ENCODE results near the gene RGS13.

Gene RGS13

DNA sequence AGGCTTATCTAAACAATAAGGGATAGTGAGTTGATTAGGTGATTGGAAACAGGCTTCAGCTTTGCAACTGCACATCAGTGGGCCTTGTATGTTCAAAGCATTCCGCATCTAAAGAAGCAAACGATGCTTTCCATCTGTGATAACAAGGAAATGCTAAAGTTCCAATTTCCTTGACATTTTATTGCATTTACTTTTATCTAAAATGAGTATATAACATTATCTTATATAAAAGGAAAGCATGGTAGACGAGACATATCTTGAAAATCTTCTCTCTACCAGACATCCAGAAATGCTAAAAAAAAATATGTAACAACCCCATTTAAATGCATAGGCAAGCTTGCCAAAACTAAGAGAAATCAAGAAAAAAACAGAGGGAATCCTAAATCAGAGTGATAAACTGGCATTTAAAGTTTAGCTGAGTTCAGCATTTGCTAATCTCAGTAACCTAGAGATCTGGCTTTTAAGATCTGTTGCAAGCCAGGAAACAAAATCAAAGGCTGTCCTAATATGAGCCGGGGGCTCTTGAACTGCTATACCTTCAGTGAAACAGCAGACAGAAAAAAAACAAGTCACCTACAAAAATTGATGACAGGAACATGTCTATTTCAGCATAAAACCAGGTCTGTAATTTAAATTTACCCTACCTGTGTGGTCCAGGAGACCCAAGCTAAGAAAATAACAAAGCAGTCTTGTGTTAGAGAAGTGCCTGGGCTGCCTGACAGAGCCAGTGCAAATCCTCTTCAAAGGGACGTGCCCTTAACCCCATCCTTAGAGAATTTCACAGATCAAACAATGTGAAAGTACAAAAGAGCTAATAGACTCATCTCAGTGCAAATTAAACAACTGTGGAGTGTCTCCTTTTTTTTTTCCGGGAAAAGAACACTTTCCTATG lies 3.1 kb upstream of the RGS13 start:
- Histone ChIP-seq H3K27me3 (replicated peaks) (no peaks in the 10 kb centered on the region), H3K4me3 (ENCODE audit: low read depth, low read length) (no peak overlapping the region), H3K36me3 (replicated peaks) (no peaks in the 10 kb centered on the region), H3K27ac (no peak overlapping the region)
- in situ Hi-C loops (cut with HindIII; ENCODE audit: low pct_ligation_motif_present, low sequenced_read_pairs): no loop called here
- TF ChIP-seq, protein P1, sequence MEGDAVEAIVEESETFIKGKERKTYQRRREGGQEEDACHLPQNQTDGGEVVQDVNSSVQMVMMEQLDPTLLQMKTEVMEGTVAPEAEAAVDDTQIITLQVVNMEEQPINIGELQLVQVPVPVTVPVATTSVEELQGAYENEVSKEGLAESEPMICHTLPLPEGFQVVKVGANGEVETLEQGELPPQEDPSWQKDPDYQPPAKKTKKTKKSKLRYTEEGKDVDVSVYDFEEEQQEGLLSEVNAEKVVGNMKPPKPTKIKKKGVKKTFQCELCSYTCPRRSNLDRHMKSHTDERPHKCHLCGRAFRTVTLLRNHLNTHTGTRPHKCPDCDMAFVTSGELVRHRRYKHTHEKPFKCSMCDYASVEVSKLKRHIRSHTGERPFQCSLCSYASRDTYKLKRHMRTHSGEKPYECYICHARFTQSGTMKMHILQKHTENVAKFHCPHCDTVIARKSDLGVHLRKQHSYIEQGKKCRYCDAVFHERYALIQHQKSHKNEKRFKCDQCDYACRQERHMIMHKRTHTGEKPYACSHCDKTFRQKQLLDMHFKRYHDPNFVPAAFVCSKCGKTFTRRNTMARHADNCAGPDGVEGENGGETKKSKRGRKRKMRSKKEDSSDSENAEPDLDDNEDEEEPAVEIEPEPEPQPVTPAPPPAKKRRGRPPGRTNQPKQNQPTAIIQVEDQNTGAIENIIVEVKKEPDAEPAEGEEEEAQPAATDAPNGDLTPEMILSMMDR (IDR thresholded peaks at IDR 0.05; ENCODE audit: low read depth, low read length, missing control alignments): no peak
- DNase-seq: no peak

DNA sequence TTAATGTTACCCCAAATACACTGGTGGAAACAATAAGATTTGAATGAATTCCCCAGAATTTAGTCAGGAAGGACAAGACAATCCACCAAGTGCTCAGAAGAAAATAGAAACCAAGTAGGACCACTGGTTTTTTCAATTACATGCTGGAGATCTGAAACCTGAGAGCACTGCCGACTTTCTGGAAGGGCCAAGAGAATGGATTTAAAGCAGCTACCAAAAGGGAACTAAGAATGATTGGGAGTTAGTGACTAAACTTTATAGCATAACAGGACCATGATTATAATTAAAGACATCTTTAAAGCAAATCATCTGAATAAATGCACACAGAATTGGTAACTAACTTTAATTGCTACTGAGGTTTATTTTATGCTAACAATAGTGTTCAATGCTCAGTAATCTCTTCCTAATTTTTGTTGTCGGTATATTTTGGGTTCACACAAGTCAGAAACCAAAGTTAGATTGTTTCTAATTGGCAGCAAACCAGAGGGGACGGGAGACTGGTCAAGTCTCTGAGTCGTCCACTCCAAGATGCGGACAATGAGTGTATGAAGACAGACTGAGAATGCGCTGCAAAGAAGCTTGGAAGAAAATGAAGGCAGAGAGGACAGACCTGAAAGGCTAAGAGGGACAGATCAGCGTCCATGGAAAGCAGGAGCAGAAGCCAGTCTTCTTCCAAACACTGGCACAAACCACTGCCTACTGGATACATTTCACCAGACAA lies 2.3 kb upstream of the RGS13 start:
- H3K36me3 ChIP-seq (replicated peaks): no peaks in the 10 kb centered on the region
- H3K4me3 ChIP-seq (ENCODE audit: low read depth, low read length): no peak overlapping the region
- H3K27me3 ChIP-seq (replicated peaks): no peaks in the 10 kb centered on the region
- DNase-seq: peak; percentile 70
- H3K27ac ChIP-seq: peak overlapping the region; percentile 45
- in situ Hi-C loops (cut with HindIII; ENCODE audit: low pct_ligation_motif_present, low sequenced_read_pairs): no loop called here
- TF ChIP-seq, protein P1 (IDR thresholded peaks at IDR 0.05; ENCODE audit: low read depth, low read length, missing control alignments): no peak

DNA sequence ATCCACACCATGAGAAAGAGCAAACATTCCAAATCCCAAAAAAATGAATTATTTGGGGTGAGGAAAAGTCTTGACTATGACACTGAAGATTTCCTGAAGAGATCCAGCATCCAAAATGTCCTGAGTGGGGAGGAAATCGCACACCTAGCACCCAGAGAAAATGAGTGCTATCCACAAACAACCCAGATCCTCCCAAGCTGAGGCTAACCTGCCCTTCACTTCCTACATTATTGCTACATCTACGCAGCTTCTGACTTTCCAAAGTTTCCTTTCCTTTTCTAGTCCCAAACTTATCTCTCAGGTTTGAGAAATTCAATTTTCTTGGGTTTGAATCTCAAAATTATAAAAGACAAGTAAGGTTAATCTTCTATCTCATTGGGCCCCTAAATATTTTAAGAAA lies 906 bp upstream of the RGS13 start:
- TF ChIP-seq, protein P1 (IDR thresholded peaks at IDR 0.05; ENCODE audit: low read depth, low read length, missing control alignments): no peak
- Histone ChIP-seq H3K36me3 (replicated peaks) (no peaks in the 10 kb centered on the region), H3K4me3 (ENCODE audit: low read depth, low read length) (no peak overlapping the region), H3K27me3 (replicated peaks) (no peaks in the 10 kb centered on the region), H3K27ac (no peak overlapping the region)
- in situ Hi-C loops (cut with HindIII; ENCODE audit: low pct_ligation_motif_present, low sequenced_read_pairs): no loop called here
- DNase-seq: no peak

DNA sequence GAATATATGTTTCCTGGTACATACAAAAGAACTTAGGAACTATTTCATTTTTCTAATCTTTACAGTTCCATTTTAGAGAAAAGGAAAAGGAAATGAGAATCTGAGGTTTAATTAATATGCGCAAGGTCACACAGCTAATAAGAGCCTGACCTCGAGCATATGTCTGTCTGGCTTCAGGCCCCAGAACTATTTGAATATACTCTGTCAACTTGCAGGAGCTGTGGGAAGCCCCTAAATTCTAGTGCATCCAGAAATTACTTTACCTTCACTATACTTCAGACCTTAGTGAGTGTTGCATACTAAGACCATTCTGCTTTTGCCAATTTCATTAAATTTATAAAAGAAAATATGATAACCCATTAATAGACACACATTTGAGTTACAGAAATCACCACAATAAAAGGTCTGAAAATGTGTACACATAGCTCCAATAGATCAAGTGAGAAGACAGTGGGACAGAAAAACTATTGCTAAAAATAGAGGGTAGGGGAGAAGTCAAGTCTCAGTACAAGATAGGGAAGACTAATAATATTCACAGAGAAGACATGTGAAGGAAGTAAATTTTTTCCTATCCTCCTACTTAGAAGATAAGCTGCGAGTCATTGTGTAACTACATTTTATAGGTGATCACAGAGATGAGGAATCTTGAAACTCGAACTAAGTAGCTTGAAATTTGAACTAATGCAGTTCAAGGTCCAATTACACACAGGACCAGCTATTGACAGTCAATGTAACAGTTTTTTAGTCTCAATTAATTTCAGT lies 3.8 kb downstream of the RGS13 start:
- TF ChIP-seq, protein P1 (IDR thresholded peaks at IDR 0.05; ENCODE audit: low read depth, low read length, missing control alignments): no peak
- Histone ChIP-seq H3K27me3 (replicated peaks) (no peaks in the 10 kb centered on the region), H3K36me3 (replicated peaks) (no peaks in the 10 kb centered on the region), H3K4me3 (ENCODE audit: low read depth, low read length) (no peak overlapping the region), H3K27ac (no peak overlapping the region)
- in situ Hi-C loops (cut with HindIII; ENCODE audit: low pct_ligation_motif_present, low sequenced_read_pairs): no loop called here
- peak; percentile 9 for DNase-seq

DNA sequence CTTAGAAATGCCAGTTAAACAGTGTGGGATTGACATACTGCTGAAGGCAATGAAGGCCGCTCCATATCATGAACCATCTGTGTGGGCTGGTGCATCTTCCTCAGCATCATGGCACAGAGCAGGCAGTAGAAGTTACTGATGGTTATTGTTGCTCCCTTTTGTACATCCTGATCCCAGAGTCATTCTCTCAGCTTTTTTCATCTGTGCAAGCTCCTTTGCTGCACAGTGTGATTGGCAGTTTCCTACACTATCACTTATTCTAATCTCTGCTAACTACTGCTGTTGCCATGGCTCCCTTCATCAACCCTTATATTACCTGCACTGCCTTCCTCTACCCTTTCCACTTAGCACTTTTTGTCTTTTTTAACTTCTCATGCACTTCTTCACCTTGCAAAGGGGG lies 16.2 kb downstream of the RGS13 start:
- no peaks in the 10 kb centered on the region for H3K36me3 ChIP-seq (replicated peaks)
- in situ Hi-C loops (cut with HindIII; ENCODE audit: low pct_ligation_motif_present, low sequenced_read_pairs): no loop called here
- no peak overlapping the region for H3K27ac ChIP-seq
- TF ChIP-seq, protein P1 (IDR thresholded peaks at IDR 0.05; ENCODE audit: low read depth, low read length, missing control alignments): no peak
- H3K4me3 ChIP-seq (ENCODE audit: low read depth, low read length): no peak overlapping the region
- H3K27me3 ChIP-seq (replicated peaks): no peaks in the 10 kb centered on the region
- DNase-seq: no peak
